CD4-positive, alpha-beta T cell treated with Interleukin-4 for 4 hours (primary cell): ENCODE data around the gene ABCF3.
A peak's percentile ranks its signal among the peaks of the same experiment; 100 is the strongest.
"Not testable (repeated sequence)": the region's sequence is repeated elsewhere in the genome, so short reads cannot be mapped to it uniquely, and the experiment has no call there.

Source experiments
- DNase-seq: peaks from one replicate; pipeline ENCODE4 v3.0.0-alpha.2; 2020

The ABCF3 gene

GRCh38 chr3:184186184-184186901 is at the start of gene ABCF3:
Gene ABCF3, plus strand, starts transcription at chr3:184186199. Its CDS starts 9 bp downstream, at chr3:184186208.
- no peak for DNase-seq

- DNase-seq = no peak
These were observed 45.6 kb upstream of the ABCF3 start for GRCh38 chr3:184140436-184140835.

GRCh38 chr3:184142199-184142598 is 43.8 kb upstream of the ABCF3 start:
- DNase-seq = no peak

- DNase-seq = no peak
These were observed 42.7 kb upstream of the ABCF3 start for GRCh38 chr3:184143327-184143726.

GRCh38 chr3:184144505-184144904 is 41.5 kb upstream of the ABCF3 start:
- no peak for DNase-seq

GRCh38 chr3:184145111-184145524 is 40.9 kb upstream of the ABCF3 start:
- peak; percentile 34 for DNase-seq

GRCh38 chr3:184145751-184146270 is 40.2 kb upstream of the ABCF3 start:
- no peak for DNase-seq

- DNase-seq = no peak
These were observed 37.9 kb upstream of the ABCF3 start for GRCh38 chr3:184148076-184148475.

- no peak for DNase-seq
These were observed 36.9 kb upstream of the ABCF3 start for GRCh38 chr3:184149123-184149522.

- DNase-seq = not testable (repeated sequence)
These were observed 36.2 kb upstream of the ABCF3 start for GRCh38 chr3:184149770-184150169.

- no peak for DNase-seq
These were observed 30.9 kb upstream of the ABCF3 start, which contains the start of gene DVL3 for GRCh38 chr3:184154885-184155643. Gene DVL3, plus strand, starts transcription at chr3:184155377. Its CDS starts 259 bp downstream, at chr3:184155636.

- DNase-seq = no peak
These were observed 30.1 kb upstream of the ABCF3 start for GRCh38 chr3:184155644-184156521.

- no peak for DNase-seq
These were observed 29.5 kb upstream of the ABCF3 start for GRCh38 chr3:184156522-184156955.

GRCh38 chr3:184157206-184157605 is 28.8 kb upstream of the ABCF3 start:
- DNase-seq = no peak

- no peak for DNase-seq
These were observed 27.6 kb upstream of the ABCF3 start for GRCh38 chr3:184158404-184158803.

- DNase-seq = no peak
These were observed 25.5 kb upstream of the ABCF3 start for GRCh38 chr3:184160456-184160855.

GRCh38 chr3:184162571-184163070 is 23.4 kb upstream of the ABCF3 start:
- not testable (repeated sequence) for DNase-seq

GRCh38 chr3:184164648-184165330 is 21.2 kb upstream of the ABCF3 start:
- no peak for DNase-seq

- DNase-seq = no peak
These were observed 20.5 kb upstream of the ABCF3 start for GRCh38 chr3:184165543-184165942.

GRCh38 chr3:184166671-184167070 is 19.3 kb upstream of the ABCF3 start:
- DNase-seq = no peak

GRCh38 chr3:184167786-184168185 is 18.2 kb upstream of the ABCF3 start:
- no peak for DNase-seq
